LHCN-M2 (cell line): ENCODE data around the gene PIGQ. TPM values are rescaled to one million over a fixed set of nuclear protein-coding genes. Genes with fewer than 3 reads are reported as not detected.

ENCODE experiments used
- DNase-seq: peaks from one replicate; pipeline ENCODE4 v3.0.0-alpha.2; 2012; ENCODE audit warnings: low read depth
- polyA plus RNA-seq: library from polyadenylated mRNA; unstranded; fragments of >200 nt; gene quantifications from one replicate; pipeline ENCODE4 v1.2.1, GENCODE V29; 2012; ENCODE audit warnings: missing spikeins
- total RNA-seq: library from RNA; depleted of rRNA; stranded (reverse); fragments of >200 nt; gene quantifications from 2 replicates; pipeline ENCODE4 v1.2.3, GENCODE V29; 2014; rRNA removed

The PIGQ gene
- total RNA-seq, result 46.7 and 51.4 TPM in 2 replicates
- polyA plus RNA-seq, result 20.0 TPM

GRCh38 chr16:569445-570254 lies at the start of gene PIGQ:
TSS of gene PIGQ (plus strand) at chr16:569968. CDS start at chr16:574075, 4,107 bp downstream.
- DNase-seq, result peak; percentile 57

DNA sequence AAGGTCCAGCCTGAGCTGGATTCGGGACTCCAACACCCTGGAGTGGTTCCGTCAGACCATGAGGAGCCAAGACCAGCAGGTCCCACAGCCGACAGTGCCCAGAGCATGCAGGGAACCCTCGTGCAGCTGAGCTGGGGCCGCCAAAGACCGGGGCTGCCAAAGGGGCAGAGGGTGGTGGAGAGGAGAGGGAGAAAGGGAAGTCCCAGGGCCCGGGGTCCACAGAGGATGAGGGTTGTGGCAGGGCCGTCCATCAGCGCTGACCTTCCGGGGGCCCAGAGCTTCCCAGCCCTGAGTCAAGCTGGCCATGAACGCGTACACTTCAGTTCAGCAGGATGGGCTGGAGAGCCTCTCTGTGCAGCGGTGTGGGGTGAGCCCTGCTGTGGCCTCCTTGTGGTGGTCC lies 48.9 kb upstream of the PIGQ start:
- DNase-seq, result no peak

- DNase-seq, result no peak
These were observed 48.2 kb upstream of the PIGQ start for GRCh38 chr16:521381-522210.

DNA sequence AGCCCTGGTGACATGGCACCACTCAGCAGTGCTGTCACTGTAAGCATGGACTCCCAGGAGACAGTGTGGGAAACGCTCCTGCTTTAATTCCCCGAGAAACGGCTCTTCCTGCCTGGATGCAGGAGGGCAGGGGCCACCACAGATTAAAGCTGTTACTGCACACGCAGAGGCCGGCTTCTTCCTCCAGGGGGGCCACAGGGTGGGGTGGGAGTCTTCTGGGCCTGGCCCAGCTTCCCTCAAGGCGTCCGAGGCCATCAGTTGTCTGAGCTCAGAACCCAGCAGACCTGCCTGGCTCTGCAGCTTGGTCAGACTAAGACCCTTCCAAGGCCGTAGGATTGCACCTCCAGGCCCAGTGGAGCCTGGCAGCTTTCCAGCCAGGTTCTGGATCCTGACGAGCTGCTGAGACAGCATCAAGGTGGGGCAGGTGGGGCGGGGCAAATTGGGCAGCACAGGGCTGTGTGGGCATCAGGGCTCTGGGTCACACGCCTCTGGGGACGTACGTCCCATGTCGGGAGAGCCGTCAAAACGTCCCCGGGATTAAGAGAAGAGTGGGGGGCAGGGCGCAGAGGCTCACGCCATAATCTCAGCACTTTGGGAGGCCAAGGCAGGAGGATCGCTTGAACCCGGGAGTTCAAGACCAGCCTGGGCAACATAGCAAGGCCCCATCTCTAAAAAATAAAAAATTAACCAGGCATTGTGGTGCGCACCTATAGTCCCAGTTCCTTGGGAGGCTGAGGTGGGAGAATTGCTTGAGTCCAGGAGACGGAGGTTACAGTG lies 47.3 kb upstream of the PIGQ start:
- no peak for DNase-seq

DNA sequence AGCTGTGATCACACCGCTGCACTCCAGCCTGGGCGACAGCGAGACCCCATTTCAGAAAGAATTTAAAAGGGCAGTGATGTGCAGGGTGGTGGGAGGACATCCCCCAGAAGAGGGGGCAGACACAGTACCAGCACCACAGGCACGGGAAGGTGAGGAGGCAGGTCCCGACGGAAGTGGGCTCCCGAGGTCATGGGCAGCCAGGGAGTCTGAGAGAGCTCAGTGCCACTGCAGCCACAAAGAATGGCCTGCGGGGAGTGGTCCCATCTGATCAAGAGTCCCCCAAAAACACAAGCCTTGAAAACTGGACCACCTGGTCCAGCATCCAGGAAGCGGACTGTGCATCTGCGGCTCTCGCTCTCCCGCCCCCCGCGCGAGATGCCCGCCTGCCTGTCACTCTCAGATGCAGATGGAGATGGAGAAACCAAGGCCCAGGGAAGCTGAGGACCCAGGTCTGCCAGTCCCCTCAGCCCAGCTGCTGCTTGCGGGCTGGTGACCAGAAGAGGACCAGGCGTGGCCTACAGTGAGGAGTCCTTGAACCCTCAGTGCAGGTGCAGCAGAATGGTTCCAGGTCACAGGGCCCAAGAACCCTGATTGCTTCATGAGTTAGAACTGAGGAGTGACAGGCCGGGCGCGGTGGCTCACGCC lies 46.5 kb upstream of the PIGQ start:
- DNase-seq, result no peak

- DNase-seq, result no peak
These were observed 45.3 kb upstream of the PIGQ start for GRCh38 chr16:524274-525040.

- DNase-seq, result no peak
These were observed 44.6 kb upstream of the PIGQ start for GRCh38 chr16:525123-525519.

DNA sequence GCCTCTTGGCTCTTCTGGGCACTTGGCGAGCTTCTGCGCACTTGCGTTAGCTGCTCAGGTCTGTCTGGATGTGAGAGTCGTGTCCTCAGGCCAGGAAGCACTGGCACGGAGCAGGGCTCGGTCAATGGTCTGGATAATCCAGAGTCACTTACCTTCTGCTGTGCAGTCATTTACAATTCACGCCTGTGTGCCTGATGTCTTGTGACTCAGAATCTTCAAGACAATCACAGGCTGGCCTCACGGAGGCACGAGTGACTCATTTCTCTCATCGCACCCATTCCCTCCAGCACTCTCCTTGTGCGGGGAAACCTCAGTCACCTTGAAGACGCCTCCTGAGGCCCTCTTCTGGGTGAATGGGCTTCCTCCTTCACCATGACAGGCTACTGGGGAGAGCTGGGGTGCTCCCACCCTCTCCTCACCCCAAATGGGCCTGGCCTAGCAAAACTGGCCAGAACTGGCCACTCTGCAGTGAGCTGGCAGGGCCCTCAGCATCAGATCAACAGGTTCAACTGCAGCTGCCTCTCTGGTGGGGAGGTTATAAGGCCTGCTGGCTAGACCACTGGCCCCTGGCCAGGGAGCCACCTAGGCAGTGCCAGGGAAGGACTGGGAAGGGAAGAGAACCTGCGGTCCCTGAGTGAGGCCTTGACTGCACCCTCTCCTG lies 44.1 kb upstream of the PIGQ start:
- peak; percentile 89 for DNase-seq

DNA sequence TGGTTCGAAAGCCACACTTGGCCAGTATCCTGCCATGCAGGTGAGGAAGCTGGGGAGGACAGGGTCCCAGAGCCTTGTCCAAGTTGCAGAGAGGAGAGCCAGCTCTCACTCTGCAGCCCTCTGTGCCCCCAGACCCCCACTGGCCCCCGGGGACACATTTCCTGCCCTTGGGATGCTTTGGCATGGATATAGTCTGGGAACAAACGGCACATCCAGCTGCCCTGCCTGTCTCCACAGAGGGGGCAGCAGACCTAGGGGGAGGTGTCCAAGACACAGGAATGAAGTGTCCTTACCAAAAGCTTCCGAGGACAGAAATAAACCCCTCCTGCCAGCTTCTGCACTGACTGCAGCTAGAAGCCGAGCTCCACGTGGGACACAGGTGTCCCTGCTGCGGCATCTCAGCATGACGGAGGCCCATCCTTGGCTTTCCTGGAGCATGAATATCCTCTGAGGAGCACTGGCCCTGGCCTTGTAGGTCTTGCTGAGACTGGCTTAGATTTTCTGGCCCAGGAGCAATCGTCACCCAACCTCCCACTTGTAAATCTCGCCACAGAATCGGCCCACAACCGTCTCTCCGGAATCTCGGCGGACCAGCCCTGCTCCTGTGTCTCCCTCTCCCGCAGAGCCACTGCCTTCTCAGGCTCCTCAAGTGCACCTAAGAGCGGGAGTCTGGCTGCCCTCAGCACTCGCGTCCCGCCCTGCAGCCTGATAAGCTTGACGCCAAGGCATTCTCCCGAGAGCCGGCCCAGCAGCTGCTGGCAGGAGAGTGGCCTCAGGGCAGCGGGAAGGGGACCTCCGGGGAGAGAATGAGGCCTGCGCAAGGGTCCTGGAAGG lies 43.4 kb upstream of the PIGQ start:
- DNase-seq, result peak; percentile 54

GRCh38 chr16:527015-527903 lies 42.5 kb upstream of the PIGQ start, which contains the start of gene CAPN15:
TSS of gene CAPN15 (plus strand) at chr16:527712. CDS start at chr16:546839, 19,127 bp downstream.
- DNase-seq, result peak; percentile 90

DNA sequence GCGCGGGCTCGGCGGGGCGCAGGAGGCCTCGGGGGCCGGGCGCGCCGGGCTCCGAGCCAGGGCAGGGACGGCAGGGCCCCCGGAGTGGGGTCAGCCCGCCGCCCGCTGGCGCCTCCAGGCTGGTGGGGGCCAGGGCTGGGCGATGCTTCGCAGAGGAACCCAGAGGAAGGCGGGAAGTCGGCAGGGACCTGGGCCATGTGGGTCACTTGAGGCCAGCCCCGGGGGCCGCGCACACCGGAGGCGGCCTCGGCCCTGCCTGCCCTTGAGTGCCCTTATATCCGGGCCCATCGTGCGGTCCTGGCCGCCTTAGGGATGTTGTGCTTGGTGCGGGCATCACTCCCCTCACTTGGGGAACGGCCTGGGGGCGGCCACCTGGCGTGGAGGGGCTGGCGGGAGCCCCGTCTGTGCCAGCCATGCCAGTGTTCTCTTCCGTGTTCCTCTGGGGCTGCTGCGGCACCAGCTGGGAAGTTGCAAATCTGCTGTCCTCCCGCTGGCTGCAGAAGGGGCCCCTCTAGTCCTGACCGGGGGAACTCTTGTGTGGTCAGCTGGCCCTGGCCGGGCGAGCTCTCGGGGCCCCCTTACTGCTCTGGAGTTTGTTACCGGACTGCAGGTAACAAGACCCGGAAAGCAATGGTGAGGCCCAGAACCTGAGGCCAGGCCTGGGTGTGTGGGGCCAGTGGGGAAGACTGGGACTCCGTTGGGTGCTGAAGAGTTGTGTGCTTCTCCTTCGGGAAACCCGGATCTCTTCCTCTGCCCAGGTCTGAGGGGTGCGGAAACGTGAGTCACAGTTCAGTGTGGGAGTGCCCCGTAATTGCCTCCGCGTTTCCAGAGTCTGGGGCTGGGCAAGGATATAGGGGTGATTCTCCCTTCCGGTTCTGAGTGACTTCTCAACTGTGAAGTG lies 41.4 kb upstream of the PIGQ start:
- DNase-seq, result peak; percentile 80

- peak; percentile 31 for DNase-seq
These were observed 40.7 kb upstream of the PIGQ start for GRCh38 chr16:529012-529575.

- no peak for DNase-seq
These were observed 39.5 kb upstream of the PIGQ start for GRCh38 chr16:530111-530817.

DNA sequence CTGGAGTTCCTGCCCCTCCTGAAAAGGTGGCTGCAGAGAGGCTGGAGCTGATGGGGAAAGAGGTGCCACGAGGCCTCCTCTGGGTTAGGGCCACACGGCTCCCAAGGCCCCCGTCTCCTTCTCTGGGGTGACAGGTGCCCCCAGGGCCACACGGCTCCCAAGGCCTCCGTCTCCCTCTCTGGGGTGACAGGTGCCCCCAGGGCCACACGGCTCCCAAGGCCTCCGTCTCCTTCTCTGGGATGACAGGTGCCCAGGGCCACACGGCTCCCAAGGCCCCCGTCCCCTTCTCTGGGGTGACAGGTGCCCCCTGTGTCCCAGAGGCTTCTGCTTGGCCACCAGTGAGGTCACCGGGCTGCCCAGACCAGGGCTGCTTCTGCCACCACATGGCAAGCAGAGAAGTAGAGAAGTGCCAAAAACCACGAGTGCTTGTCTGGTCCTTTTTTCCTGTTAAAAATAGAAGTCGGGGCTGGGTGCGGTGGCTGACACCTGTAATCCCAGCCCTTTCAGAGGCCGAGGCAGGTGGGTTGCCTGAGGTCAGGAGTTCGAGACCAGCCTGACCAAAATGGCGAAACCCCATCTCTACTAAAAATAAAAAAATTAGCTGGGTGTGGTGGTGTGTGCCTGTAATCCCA lies 38.2 kb upstream of the PIGQ start:
- DNase-seq, result no peak

- no peak for DNase-seq
These were observed 36.2 kb upstream of the PIGQ start for GRCh38 chr16:533391-534123.
